ENCODE measurements around the gene CACNB4. TPM values are rescaled to one million over a fixed set of nuclear protein-coding genes. Genes with fewer than 3 reads are reported as not detected.

Gene CACNB4
- polyA plus RNA-seq, 1 donor from 2014 or later: 29.0 TPM

- Histone ChIP-seq H3K4me3 (ENCODE audit: low read length) (no peak overlapping the region), H3K9ac (ENCODE audit: low read length) (no peak overlapping the region), H3K27me3 (ENCODE audit: insufficient read depth, low read depth, low read length) (no peaks in the 10 kb centered on the region), H3K4me2 (ENCODE audit: low read length) (no peak overlapping the region), H3F3A (ENCODE audit: insufficient read depth, low read length, poor library complexity, severe bottlenecking) (no peaks in the 10 kb centered on the region), H3K36me3 (ENCODE audit: insufficient read depth, low read length) (no peaks in the 10 kb centered on the region), H4K20me1 (ENCODE audit: insufficient read depth) (no peaks in the 10 kb centered on the region), H3K9me3 (ENCODE audit: low read length) (no peaks in the 10 kb centered on the region), H3K79me2 (replicated peaks; ENCODE audit: insufficient read depth, low read length) (no peaks in the 10 kb centered on the region), H3K9me2 (ENCODE audit: insufficient read depth, low read length) (no peaks in the 10 kb centered on the region), H3K27ac (ENCODE audit: low read length) (no peak overlapping the region), H2AFZ (ENCODE audit: low read depth, low read length) (no peak overlapping the region)
- TF ChIP-seq POLR2AphosphoS5 (IDR thresholded peaks at IDR 0.05) (no peak), RAD21 (conservative IDR thresholded peaks at IDR 0.05) (no peak), TAF1 (IDR thresholded peaks at IDR 0.05; ENCODE audit: low read depth) (no peak), REST (IDR thresholded peaks at IDR 0.05; ENCODE audit: borderline replicate concordance) (no peak), MXI1 (conservative IDR thresholded peaks at IDR 0.05; ENCODE audit: poor library complexity, severe bottlenecking) (no peak), EZH2 (IDR thresholded peaks at IDR 0.05; ENCODE audit: borderline replicate concordance, insufficient read depth, low read length, poor library complexity, severe bottlenecking) (no peak), CTCF (IDR thresholded peaks at IDR 0.05; ENCODE audit: poor library complexity, severe bottlenecking) (no peak), EP300 (conservative IDR thresholded peaks at IDR 0.05; ENCODE audit: poor library complexity, severe bottlenecking) (no peak), SMC3 (conservative IDR thresholded peaks at IDR 0.05; ENCODE audit: poor library complexity) (no peak)
Observed at GRCh38 chr2:152132306-152132705, 33.5 kb upstream of the CACNB4 start.

GRCh38 chr2:152127628-152128027 lies 28.8 kb upstream of the CACNB4 start:
- Histone ChIP-seq H3K4me2 (ENCODE audit: low read length) (no peak overlapping the region), H3K36me3 (ENCODE audit: insufficient read depth, low read length) (no peaks in the 10 kb centered on the region), H4K20me1 (ENCODE audit: insufficient read depth) (no peaks in the 10 kb centered on the region), H3K4me3 (ENCODE audit: low read length) (no peak overlapping the region), H3K9me3 (ENCODE audit: low read length) (no peaks in the 10 kb centered on the region), H3F3A (ENCODE audit: insufficient read depth, low read length, poor library complexity, severe bottlenecking) (no peaks in the 10 kb centered on the region), H3K27ac (ENCODE audit: low read length) (no peak overlapping the region), H2AFZ (ENCODE audit: low read depth, low read length) (no peak overlapping the region), H3K9me2 (ENCODE audit: insufficient read depth, low read length) (no peaks in the 10 kb centered on the region), H3K27me3 (ENCODE audit: insufficient read depth, low read depth, low read length) (no peaks in the 10 kb centered on the region), H3K79me2 (replicated peaks; ENCODE audit: insufficient read depth, low read length) (no peaks in the 10 kb centered on the region), H3K9ac (ENCODE audit: low read length) (no peak overlapping the region)
- TF ChIP-seq EP300 (conservative IDR thresholded peaks at IDR 0.05; ENCODE audit: poor library complexity, severe bottlenecking) (no peak), CTCF (IDR thresholded peaks at IDR 0.05; ENCODE audit: poor library complexity, severe bottlenecking) (no peak), EZH2 (IDR thresholded peaks at IDR 0.05; ENCODE audit: borderline replicate concordance, insufficient read depth, low read length, poor library complexity, severe bottlenecking) (no peak), RAD21 (conservative IDR thresholded peaks at IDR 0.05) (no peak), TAF1 (IDR thresholded peaks at IDR 0.05; ENCODE audit: low read depth) (no peak), MXI1 (conservative IDR thresholded peaks at IDR 0.05; ENCODE audit: poor library complexity, severe bottlenecking) (no peak), REST (IDR thresholded peaks at IDR 0.05; ENCODE audit: borderline replicate concordance) (no peak), POLR2AphosphoS5 (IDR thresholded peaks at IDR 0.05) (no peak), SMC3 (conservative IDR thresholded peaks at IDR 0.05; ENCODE audit: poor library complexity) (no peak)
